Dermis blood vessel endothelial cell (primary cell): ENCODE results near the gene NCAPG2. TPM values are rescaled to one million over a fixed set of nuclear protein-coding genes. Genes with fewer than 3 reads are reported as not detected.
"Not testable (repeated sequence)": the region's sequence is repeated elsewhere in the genome, so short reads cannot be mapped to it uniquely, and the experiment has no call there.

Source experiments
- DNase-seq: peaks from one replicate; pipeline ENCODE4 v3.0.0; 2010
- total RNA-seq: library from RNA; depleted of rRNA; stranded (reverse); fragments of >200 nt; gene quantifications from 2 replicates; pipeline ENCODE4 v1.2.3, GENCODE V29; 2014

Gene NCAPG2
- total RNA-seq, 1 donor from 2014 or later = 12.4 TPM

GRCh38 chr7:158626289-158626688, 78.3 kb downstream of the NCAPG2 start:
- DNase-seq = not testable (repeated sequence)

DNA sequence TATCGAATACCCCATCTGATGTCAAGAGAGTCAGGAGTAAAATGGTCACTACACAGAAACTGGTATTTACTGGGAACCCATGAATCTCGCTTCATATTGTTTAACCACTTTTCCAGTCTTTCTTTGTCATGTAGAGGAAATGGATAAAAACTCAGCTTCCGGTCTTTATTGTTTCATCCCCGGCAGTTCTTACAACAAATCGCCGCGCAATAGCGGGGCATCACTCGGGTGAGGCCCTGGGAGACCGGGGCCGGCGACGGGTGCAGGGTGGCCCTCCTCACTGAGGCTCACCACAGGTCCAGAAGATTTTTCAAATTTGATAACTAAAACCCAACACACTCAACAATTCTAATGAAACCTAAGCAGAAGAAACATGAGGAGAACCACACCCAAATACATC, 81.4 kb downstream of the NCAPG2 start:
- peak; percentile 67 for DNase-seq

DNA sequence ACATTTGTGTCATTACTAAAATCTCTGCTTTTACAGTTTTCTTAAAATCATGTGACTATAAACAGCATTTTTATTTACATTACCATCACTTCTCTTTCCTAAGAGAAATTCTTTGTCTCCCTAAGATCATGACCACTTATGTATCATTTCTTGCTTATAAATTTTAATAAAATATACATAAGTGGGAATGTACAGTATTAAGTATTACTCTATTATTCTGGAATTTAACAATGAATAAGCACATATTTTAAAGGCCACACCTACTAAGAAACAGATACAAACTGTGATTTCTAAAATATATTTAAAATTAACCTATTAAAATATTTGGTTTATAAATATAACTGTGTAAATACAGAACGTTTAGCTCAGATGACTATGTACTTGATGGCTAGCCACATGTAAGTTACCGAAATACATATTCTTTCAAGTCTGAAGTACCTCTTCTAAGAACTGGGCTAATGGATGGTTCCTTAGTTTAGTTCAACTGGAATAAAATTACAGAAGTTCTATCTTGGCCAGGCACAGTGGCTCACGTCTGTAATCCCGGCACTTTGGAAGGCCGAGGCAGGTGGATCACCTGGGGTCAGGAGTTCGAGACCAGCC, 83.7 kb downstream of the NCAPG2 start:
- DNase-seq = no peak

GRCh38 chr7:158620418-158620817, 84.2 kb downstream of the NCAPG2 start:
- DNase-seq = no peak

DNA sequence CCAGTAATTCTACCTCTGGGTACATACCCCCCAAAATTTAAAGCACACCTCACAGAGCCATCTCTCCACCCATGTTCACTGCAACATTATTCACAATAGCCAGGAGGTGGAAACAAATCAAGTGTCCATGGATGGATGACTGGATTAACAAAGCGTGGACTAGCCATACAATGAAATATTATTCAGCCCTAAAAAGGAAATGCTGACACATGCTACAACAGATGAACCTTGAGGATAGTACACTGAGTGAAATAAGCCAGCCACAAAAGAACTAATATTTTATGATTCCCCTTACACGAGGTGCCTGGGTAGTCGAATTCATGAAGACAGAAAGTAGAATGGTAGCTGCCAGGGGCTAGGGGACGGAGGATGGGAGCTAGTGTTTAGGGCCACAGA, 85.9 kb downstream of the NCAPG2 start:
- no peak for DNase-seq

DNA sequence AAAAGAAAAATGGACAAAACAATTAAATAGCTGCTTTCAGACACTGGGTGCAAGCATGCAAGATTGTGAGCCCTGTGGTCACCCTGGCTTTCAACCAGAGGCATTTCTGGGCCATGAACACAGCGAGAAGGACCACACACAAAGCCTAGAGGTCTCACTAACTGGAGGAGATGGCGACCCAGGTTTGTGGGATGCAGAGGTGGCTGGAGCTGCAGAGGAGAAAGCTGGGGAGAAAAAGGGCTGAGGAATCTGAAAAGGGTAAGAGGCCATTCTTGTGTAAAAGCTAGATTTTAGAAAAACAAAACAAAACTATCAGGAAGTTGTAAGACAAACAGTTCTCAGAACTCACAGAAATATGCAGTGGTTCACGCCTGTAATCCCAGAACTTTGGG, 86.9 kb downstream of the NCAPG2 start:
- DNase-seq = no peak

GRCh38 chr7:158616050-158616449, 88.6 kb downstream of the NCAPG2 start:
- no peak for DNase-seq

DNA sequence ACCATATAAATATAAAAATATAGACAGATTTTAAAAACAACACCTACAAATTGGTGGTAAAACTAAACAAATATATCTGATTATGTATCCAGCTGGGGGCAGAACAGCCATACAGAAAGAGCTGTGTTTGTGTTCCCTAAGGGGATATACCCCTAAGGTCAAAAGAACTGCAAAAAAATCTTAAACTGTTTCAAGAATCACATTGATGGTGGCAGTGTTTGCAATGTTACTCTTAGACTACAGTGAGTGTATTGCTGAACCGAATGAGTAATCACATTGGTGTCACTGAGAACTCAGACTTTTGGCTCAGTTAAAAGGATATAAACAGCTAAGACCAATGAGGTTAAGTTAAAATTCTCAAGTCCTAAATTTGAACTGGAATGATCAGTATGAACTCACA, 89.9 kb downstream of the NCAPG2 start:
- no peak for DNase-seq

GRCh38 chr7:158613481-158613880, 91.1 kb downstream of the NCAPG2 start:
- no peak for DNase-seq

DNA sequence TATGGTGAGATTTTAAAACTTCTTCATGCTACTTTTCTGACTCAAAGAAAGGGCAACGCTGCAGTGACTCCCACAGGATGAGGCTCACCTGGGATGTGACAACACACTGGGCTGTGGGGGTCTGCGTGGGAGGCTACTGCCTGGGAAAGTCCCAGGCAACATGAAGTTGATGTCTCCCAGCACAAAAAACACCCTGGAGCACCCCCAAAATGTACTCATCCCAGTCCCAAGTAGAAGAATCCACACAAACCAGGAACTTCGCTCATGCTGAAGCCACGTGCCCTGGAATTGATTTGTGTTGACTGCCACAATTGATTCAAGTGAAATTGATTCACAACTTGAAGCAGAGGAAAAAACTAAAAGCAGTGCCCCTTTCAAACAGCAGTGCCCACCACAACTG, 92.1 kb downstream of the NCAPG2 start:
- no peak for DNase-seq

GRCh38 chr7:158611541-158611940, 93.1 kb downstream of the NCAPG2 start:
- DNase-seq = no peak

DNA sequence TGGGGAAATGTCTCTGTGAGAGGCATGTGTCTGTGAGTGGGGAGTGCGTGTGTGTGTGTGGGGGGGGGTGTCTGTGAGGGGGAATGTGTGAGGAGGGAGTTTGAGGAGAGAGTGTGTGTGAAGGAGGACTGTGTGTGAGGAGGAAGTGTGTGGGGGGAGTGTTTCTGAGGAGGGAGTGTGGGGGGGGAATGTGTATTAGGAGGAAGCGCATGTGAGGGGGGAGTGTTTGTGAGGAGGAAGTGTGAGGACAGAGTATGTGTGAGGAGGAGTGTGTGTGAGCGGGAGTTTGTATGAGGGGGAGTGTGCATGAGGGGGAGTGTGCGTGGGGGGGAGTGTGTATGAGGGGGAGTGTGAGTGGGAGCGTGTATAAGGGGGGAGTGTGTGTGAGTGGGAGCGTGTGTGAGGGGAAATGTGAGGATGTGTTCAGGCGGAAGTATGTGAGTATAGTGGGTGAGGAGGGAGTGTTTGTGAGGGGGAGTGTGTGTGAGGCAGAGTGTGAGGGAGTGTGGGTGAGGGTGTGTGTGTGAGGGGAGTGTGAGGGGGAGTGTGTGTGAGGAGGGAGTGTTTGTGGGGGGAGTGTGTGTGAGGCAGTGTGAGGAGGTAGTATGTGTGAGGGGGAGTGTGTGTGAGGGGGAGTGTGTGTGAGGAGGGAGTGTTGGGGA, 95.2 kb downstream of the NCAPG2 start:
- no peak for DNase-seq

DNA sequence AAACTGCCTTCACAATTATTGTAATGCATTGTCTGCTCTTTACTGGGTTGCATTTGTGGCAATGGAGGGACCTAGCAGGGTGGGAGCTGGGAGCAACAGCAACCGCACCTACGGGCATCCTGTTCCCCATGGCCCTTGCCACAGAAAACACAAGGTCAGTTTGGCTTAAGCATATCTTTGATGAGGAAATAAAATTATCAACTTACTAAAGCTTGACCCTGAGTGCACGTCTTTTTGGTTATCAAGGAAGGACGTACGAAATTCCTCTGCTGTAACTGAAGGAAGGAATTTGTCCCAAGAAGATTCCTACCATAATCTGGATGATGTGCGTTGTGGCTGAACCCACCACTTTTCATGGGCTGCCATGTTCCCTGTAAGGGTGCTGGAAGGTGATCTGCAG, 97.0 kb downstream of the NCAPG2 start:
- no peak for DNase-seq

DNA sequence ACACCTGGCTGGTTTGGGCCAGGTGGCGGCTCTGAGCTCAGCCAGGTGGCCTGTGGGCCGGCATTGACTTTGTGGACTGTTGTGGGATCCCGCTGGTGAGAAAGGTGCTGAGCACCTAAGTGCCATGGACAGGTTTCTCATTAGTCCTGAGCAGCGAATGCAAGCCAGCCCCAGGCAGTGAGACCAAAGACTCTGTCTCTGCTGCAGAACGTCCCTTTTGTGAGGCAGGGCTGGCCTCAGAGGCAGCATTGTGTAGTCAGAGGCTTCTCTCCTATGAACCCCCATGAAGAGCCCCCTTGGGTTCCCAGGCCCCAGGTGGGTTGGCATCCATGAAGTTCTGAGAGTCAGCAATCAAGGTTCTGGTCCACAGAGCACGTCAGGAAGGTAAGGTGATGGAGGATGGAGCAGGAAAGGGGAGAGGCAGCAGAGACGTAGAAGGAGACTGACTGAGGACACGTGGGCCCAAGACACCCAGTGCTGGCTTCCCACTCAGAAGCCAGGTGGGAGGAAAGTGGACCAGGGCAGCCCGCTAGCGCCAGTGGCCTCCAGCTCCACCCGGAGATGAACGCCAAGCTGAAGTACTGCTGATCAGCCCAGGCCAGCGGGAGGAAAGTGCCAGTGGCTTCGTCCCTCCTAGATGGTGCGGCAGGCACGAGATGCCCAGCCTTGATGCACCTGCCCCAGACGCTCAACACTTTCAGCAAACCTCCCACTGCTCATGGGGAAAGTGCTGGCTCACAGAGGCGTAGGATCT, 97.8 kb downstream of the NCAPG2 start:
- DNase-seq = no peak

- no peak for DNase-seq
These were observed 98.5 kb downstream of the NCAPG2 start for GRCh38 chr7:158606129-158606528.

DNA sequence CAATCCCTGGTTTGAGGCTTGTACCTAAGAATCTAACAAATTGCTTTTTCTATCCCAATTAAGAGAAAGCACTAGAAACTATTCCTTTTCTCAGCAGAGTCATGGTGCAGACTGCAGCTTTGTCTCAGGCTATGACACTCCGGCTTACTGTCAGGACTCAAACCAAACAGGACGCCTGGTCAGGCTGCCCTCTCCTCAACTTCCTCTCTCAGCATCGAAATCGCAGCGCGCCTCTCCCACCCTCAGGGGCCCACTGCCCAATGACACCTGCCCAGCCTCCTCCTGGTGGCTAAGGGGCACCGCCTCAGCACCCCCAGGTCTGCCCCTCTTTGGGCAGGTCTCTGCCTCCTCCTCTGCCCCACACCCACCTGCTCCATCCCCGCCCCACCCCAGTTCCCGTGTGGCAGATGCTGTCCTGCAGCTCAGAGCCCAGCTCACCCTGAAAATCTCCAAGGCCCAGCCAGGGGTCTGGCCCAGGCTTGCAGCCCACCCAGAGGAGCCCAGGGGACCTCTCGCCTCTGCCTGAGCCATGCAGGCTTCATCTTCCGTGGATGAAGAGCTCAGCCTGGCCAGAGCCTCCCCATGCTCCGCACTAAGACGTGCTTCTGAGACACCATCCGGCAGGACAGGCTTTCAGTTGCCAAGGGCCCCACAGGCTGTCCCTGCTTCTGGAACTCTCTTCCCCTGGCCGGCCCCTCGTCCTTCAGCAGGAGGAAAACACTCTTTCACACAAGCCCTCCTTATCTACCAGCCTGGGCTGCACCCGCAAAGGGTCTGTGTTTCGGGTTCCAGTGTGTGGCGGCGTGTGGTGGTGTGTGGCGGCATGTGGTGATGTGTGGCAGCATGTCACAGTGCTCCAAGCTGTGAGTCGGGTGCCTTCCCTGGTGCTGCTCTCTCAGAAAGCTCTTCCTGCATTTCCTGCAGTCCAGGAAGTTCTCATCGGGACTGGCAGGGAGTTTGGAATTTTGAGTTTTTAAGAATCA, 100.5 kb downstream of the NCAPG2 start:
- DNase-seq = no peak

DNA sequence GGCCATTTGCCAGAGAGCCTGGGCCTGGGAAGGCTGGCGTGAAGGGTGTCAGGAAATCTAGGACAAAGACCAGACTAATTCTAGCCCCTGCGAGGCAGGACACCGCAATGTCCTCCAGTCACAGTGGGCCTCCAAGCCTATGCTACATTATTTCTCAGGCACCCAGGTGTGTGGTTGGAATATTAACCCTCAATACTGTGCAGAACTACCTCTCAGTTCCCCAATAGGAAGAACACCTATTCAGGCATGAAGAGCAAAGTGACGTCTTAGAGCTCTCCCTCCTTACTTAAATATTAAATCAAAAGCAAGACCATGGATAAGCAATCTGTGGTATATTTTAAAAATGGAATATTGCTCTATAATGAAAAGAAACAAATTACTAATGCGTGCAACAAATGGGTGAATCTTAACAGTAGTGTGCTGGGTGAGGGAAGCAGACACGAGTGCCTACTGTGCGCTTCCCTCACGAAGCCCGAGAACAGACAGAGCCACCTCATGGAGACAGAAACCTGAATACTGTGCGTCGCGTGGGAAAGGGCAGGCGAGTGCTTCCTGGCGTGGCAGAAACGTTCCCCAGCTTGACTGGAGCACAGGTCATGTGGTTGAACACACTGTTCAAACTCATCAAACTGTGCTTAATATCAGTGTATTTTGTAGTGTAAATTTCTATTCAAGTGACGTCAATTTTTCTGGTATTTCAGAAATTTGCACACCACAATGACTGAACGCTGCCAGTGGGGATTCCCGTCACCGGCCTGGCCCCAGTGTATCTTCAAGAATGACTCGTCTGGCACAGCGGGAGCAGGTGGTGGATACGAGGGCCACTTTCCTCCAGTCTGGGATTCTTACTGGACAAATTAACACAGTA, 101.5 kb downstream of the NCAPG2 start:
- no peak for DNase-seq

DNA sequence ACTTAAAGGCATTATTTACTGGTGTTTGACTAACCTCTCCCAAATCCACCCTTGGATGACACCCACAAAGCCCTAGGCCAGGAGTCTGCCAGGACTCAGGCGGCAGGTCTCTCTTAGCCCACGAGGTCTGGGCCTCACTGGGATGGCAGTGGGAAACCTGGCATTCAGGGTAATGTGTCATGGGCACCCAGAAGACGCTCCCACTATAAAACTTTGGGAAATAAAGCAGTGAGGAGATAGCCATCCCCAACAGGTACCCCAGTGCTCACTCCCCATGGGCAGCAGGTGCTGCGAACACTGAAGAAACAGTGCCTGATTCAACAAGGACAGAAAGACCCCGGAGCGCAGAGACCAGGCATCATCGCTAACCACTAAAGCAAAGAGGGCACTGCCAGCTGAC, 102.6 kb downstream of the NCAPG2 start:
- no peak for DNase-seq

DNA sequence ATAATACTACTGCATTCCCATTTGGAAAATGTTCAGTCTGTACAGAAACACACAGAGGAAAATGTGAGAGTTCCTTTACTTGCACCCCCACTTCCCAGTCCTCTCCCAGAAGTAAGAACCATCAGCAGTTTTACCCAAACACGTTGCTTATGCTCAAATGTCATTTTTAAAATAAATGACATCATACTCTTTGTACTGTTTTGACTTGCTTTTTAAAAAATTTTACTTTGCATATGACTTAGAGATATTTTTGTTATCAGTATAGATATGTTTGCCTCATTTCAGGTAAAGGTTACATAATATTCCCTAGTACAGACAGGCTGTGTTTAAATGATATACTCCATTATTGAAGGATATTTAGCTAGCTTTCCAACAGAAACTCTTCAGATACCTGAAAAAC, 103.5 kb downstream of the NCAPG2 start:
- DNase-seq = no peak

DNA sequence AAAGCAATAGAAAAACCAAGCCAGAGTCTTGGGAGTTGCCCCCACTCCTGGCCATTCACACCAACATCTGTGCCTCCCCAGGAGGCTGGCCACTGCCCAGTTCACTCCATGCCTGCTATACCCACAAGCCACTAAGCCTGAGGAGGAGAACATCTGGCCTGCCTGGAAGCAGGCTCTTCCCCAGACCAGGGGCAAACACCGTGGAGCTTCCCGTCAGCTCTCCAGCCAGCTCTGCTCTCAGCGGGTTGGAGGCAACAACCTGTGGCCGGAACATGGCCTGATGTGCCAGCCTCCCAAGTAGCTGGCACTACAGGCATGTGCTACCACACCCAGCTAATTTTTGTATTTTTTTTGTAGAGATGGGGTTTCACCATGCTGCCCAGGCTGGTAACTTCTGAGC, 107.9 kb downstream of the NCAPG2 start:
- DNase-seq = no peak

- no peak for DNase-seq
These were observed 108.3 kb downstream of the NCAPG2 start for GRCh38 chr7:158596309-158596708.

- DNase-seq = peak; percentile 48
These were observed 109.5 kb downstream of the NCAPG2 start for GRCh38 chr7:158595068-158595467.
